A549 (cell line): Measurements from ENCODE around the gene KRT5.
"Not testable (repeated sequence)": the region's sequence is repeated elsewhere in the genome, so short reads cannot be mapped to it uniquely, and the experiment has no call there.

ENCODE experiments used
- EP300 ChIP-seq, 2 experiments: fragments of >200 bp; sonication (Bioruptor Twin); formaldehyde crosslinking; IDR thresholded peaks; 2 replicates in 1 of 2; 3 replicates in 1 of 2; pipeline ENCODE4 v1.6.1; 2016 to 2017
- FOSL2 ChIP-seq, 2 experiments: fragments of 450-650 bp in 1 of 2; fragments of >200 bp in 1 of 2; sonication (Bioruptor Twin) in 1 of 2; formaldehyde crosslinking; IDR thresholded peaks; 2 replicates each; pipeline versions ENCODE4 v1.5.0 to v1.6.1; 2016 to 2020; ENCODE audit warnings: mild to moderate bottlenecking in 1 of 2, moderate library complexity in 1 of 2
- JUN ChIP-seq, 2 experiments: fragments of >200 bp; sonication (Bioruptor Twin); formaldehyde crosslinking; IDR thresholded peaks; 2 replicates in 1 of 2; 3 replicates in 1 of 2; pipeline ENCODE4 v1.6.1; 2016 to 2017
- KDM1A ChIP-seq: fragments of 200-600 bp; sonication (generic); IDR thresholded peaks from 2 replicates; pipeline ENCODE4 v1.6.1; 2016; ENCODE audit warnings: low read depth, mild to moderate bottlenecking
- MAFK ChIP-seq: fragments of 450-650 bp; IDR thresholded peaks from 2 replicates; pipeline ENCODE4 v1.6.1; 2014; ENCODE audit not compliant: partially characterized antibody
- POLR2A ChIP-seq: IDR thresholded peaks from 2 replicates; pipeline ENCODE4 v1.6.1; 2012; ENCODE audit warnings: mild to moderate bottlenecking, low read length
- POLR2AphosphoS2 ChIP-seq: conservative IDR thresholded peaks from 2 replicates; pipeline ENCODE4 v1.6.1; 2012; ENCODE audit warnings: low read length, improper control_type of control experiment, inconsistent platforms
- RAD21 ChIP-seq, 2 experiments: fragments of >200 bp in 1 of 2; sonication (Bioruptor Twin) in 1 of 2; formaldehyde crosslinking in 1 of 2; IDR thresholded peaks in 1 of 2; conservative IDR thresholded peaks in 1 of 2; 2 replicates in 1 of 2; 3 replicates in 1 of 2; pipeline ENCODE4 v1.6.1; 2012 to 2018; ENCODE audit warnings: inconsistent platforms in 1 of 2
- RFX5 ChIP-seq: fragments of 450-650 bp; IDR thresholded peaks from 2 replicates; pipeline ENCODE4 v1.7.1; 2014; ENCODE audit warnings: antibody characterized with exemption, mild to moderate bottlenecking, moderate library complexity
- TF ChIP-seq, protein P1 (sequence below): fragments of >200 bp; sonication (Bioruptor Twin); formaldehyde crosslinking; IDR thresholded peaks from 3 replicates; pipeline ENCODE4 v1.5.1; 2016
- TF ChIP-seq, protein P2 (sequence below): IDR thresholded peaks from 2 replicates; pipeline ENCODE4 v1.6.1; 2012; ENCODE audit warnings: low read depth, borderline replicate concordance

DNA sequence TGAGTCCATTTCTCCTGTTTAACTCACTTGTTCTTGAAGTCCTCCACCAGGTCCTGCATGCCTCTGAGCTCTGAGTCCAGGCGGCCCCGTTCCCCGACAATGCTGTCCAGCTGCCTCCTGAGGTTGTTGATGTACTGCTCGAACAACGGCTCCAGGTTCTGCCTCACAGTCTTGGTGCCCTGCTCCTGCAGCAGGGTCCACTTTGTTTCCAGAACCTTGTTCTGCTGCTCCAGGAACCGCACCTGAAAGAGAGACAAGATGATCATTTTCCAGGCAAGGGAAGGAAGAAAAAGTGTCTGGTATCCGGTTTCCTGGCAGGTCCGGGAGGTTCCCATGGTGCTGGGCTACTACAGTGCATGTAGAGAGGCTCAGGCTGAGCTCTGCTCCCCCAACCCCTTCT, 28.7 kb downstream of the KRT5 start:
- TF ChIP-seq, protein P1, sequence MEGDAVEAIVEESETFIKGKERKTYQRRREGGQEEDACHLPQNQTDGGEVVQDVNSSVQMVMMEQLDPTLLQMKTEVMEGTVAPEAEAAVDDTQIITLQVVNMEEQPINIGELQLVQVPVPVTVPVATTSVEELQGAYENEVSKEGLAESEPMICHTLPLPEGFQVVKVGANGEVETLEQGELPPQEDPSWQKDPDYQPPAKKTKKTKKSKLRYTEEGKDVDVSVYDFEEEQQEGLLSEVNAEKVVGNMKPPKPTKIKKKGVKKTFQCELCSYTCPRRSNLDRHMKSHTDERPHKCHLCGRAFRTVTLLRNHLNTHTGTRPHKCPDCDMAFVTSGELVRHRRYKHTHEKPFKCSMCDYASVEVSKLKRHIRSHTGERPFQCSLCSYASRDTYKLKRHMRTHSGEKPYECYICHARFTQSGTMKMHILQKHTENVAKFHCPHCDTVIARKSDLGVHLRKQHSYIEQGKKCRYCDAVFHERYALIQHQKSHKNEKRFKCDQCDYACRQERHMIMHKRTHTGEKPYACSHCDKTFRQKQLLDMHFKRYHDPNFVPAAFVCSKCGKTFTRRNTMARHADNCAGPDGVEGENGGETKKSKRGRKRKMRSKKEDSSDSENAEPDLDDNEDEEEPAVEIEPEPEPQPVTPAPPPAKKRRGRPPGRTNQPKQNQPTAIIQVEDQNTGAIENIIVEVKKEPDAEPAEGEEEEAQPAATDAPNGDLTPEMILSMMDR: not testable (repeated sequence)
- TF ChIP-seq, protein P2, sequence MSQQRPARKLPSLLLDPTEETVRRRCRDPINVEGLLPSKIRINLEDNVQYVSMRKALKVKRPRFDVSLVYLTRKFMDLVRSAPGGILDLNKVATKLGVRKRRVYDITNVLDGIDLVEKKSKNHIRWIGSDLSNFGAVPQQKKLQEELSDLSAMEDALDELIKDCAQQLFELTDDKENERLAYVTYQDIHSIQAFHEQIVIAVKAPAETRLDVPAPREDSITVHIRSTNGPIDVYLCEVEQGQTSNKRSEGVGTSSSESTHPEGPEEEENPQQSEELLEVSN: not testable (repeated sequence)
- TF ChIP-seq POLR2AphosphoS2; EP300 (IDR thresholded peaks at IDR 0.05); KDM1A; MAFK; RAD21 (conservative IDR thresholded peaks at IDR 0.05 in 1 of 2, IDR thresholded peaks at IDR 0.05 in 1 of 2); FOSL2 (IDR thresholded peaks at IDR 0.05); FOSL2 (CRISPR knock-in tag; IDR thresholded peaks at IDR 0.05); POLR2A; JUN (IDR thresholded peaks at IDR 0.05); RFX5: not testable (repeated sequence)
